Fibroblast of lung (primary cell): ENCODE measurements around the gene EDC3. TPM values are rescaled to one million over a fixed set of nuclear protein-coding genes. Genes with fewer than 3 reads are reported as not detected.

Experiments used
- DNase-seq, 2 donors: peaks; one replicate each; pipeline versions ENCODE4 v3.0.0 to v3.0.0-alpha.2; 2010; ENCODE audit warnings: low read depth in 2 of 2
- H2AFZ ChIP-seq: 2 replicates; pipeline ENCODE4 v1.5.1; 2012; ENCODE audit warnings: low read length, control low read depth, inconsistent platforms
- H3K27ac ChIP-seq: 2 replicates; pipeline ENCODE4 v1.5.1; 2011; ENCODE audit warnings: low read length, control low read depth; ENCODE audit not compliant: insufficient read depth
- H3K27me3 ChIP-seq: 2 replicates; pipeline ENCODE4 v1.5.1; 2011; ENCODE audit warnings: mild to moderate bottlenecking, low read length; ENCODE audit not compliant: control insufficient read depth, insufficient read depth
- H3K36me3 ChIP-seq: 2 replicates; pipeline ENCODE4 v1.5.1; 2011; ENCODE audit warnings: low read length; ENCODE audit not compliant: control insufficient read depth, insufficient read depth
- H3K4me1 ChIP-seq: 2 replicates; pipeline ENCODE4 v1.5.1; 2011; ENCODE audit warnings: low read length; ENCODE audit not compliant: control insufficient read depth, insufficient read depth; ENCODE audit errors: extremely low read depth
- H3K4me2 ChIP-seq: 2 replicates; pipeline ENCODE4 v1.5.1; 2011; ENCODE audit warnings: low read length, control low read depth; ENCODE audit not compliant: insufficient read depth; ENCODE audit errors: extremely low read depth
- H3K4me3 ChIP-seq, 4 experiments: fragments of 200-600 bp in 1 of 4; sonication (generic) in 1 of 4; replicated peaks in 1 of 4; 2 replicates each; pipeline ENCODE4 v1.5.1; 2011 to 2016; ENCODE audit warnings: low read length in 4 of 4, low read depth in 3 of 4, mild to moderate bottlenecking in 3 of 4, control low read depth in 2 of 4, inconsistent platforms in 1 of 4, mixed read lengths in 1 of 4; ENCODE audit not compliant: insufficient read depth in 1 of 4; ENCODE audit errors: control extremely low read depth in 1 of 4
- H3K79me2 ChIP-seq: 2 replicates; pipeline ENCODE4 v1.5.1; 2012; ENCODE audit warnings: mild to moderate bottlenecking, low read length, inconsistent platforms; ENCODE audit not compliant: control insufficient read depth, insufficient read depth
- H3K9ac ChIP-seq: 2 replicates; pipeline ENCODE4 v1.5.1; 2011; ENCODE audit warnings: mild to moderate bottlenecking, low read length, control low read depth; ENCODE audit not compliant: insufficient read depth
- H3K9me3 ChIP-seq: 2 replicates; pipeline ENCODE4 v1.5.1; 2012; ENCODE audit warnings: low read depth, low read length; ENCODE audit not compliant: control insufficient read depth, insufficient read depth
- H4K20me1 ChIP-seq: 2 replicates; pipeline ENCODE4 v1.5.1; 2011; ENCODE audit warnings: low read length; ENCODE audit not compliant: control insufficient read depth, insufficient read depth; ENCODE audit errors: extremely low read depth
- CTCF ChIP-seq, 2 donors: IDR thresholded peaks in 1 of 2; conservative IDR thresholded peaks in 1 of 2; 1 replicate in 1 of 2; 2 replicates in 1 of 2; pipeline ENCODE4 v1.5.1; 2011 to 2012; ENCODE audit warnings: low read length in 2 of 2, control low read depth in 1 of 2, inconsistent platforms in 1 of 2, low read depth in 1 of 2, mild to moderate bottlenecking in 1 of 2
- EZH2 ChIP-seq: IDR thresholded peaks from 2 replicates; pipeline ENCODE4 v1.5.1; 2012; ENCODE audit warnings: low read length, control low read depth, mild to moderate bottlenecking; ENCODE audit errors: missing control alignments
- polyA plus RNA-seq, 2 donors: library from polyadenylated mRNA; depleted of rRNA in 1 of 2; stranded (reverse) in 1 of 2; unstranded in 1 of 2; fragments of >200 nt; gene quantifications; 2 replicates each; pipeline ENCODE4 v1.2.1, GENCODE V29; 2011 to 2012; ENCODE audit warnings: missing spikeins in 1 of 2
- total RNA-seq: library from RNA; depleted of rRNA; stranded (reverse); fragments of >200 nt; gene quantifications from 2 replicates; pipeline ENCODE4 v1.2.1, GENCODE V29; 2014

Gene EDC3
- total and polyA plus RNA-seq, 2 donors (not counting 1 experiment from before 2014, with no cell fraction given), result 8.9 to 25.8 TPM

GRCh38 chr15:74593122-74593521 is 102.7 kb downstream of the EDC3 start:
- TF ChIP-seq CTCF (conservative IDR thresholded peaks at IDR 0.05 in 1 of 2, IDR thresholded peaks at IDR 0.05 in 1 of 2; ENCODE audit: low read depth in 1 of 2, low read length in 2 of 2) (no peak), EZH2 (no peak)

GRCh38 chr15:74592222-74592621 is 103.6 kb downstream of the EDC3 start:
- H3K4me2 ChIP-seq, result no peak overlapping the region
- no peak overlapping the region for H3K27ac ChIP-seq
- H3K9me3 ChIP-seq, result no peaks in the 10 kb centered on the region
- no peak overlapping the region for H2AFZ ChIP-seq
- no peaks in the 10 kb centered on the region for H3K79me2 ChIP-seq
- H3K9ac ChIP-seq, result no peak overlapping the region
- H3K36me3 ChIP-seq, result peaks cover 3% of the 10 kb centered on the region
- no peak overlapping the region for H3K4me3 ChIP-seq
- H3K4me1 ChIP-seq, result peaks cover 5% of the 10 kb centered on the region
- DNase-seq, result no peak
- H4K20me1 ChIP-seq, result no peaks in the 10 kb centered on the region
- no peaks in the 10 kb centered on the region for H3K27me3 ChIP-seq
- TF ChIP-seq EZH2 (no peak), CTCF (conservative IDR thresholded peaks at IDR 0.05 in 1 of 2, IDR thresholded peaks at IDR 0.05 in 1 of 2; ENCODE audit: low read depth in 1 of 2, low read length in 2 of 2) (no peak)

More at GRCh38 chr15:74593122-74593521, 102.7 kb downstream of the EDC3 start:
- H3K36me3 ChIP-seq, result peaks cover 3% of the 10 kb centered on the region
- no peak overlapping the region for H3K4me3 ChIP-seq
- no peak overlapping the region for H3K4me2 ChIP-seq
- no peaks in the 10 kb centered on the region for H4K20me1 ChIP-seq
- H3K27me3 ChIP-seq, result no peaks in the 10 kb centered on the region
- H3K4me1 ChIP-seq, result peaks cover 4% of the 10 kb centered on the region
- H3K27ac ChIP-seq, result no peak overlapping the region
- H3K9me3 ChIP-seq, result no peaks in the 10 kb centered on the region
- no peak for DNase-seq
- no peaks in the 10 kb centered on the region for H3K79me2 ChIP-seq
- no peak overlapping the region for H2AFZ ChIP-seq
- no peak overlapping the region for H3K9ac ChIP-seq

DNA sequence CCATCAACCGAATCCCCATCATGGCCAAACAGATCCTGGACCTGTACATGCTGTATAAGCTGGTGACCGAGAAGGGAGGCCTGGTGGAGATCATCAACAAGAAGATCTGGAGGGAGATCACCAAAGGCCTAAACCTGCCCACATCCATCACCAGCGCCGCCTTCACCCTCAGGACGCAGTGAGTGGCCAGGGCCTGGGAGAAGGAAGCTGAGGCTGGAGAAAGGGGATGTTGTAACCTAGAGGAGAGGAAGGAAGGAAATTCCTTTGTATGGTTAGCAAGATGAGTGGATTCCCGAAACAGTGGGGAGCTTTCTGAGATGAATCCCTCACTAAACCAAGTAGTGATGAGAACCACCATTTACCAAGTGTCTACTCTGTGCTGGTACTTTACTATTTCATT is 106.0 kb downstream of the EDC3 start:
- no peak overlapping the region for H3K4me3 ChIP-seq
- no peak overlapping the region for H3K27ac ChIP-seq
- DNase-seq, result no peak
- no peaks in the 10 kb centered on the region for H3K9me3 ChIP-seq
- no peaks in the 10 kb centered on the region for H4K20me1 ChIP-seq
- TF ChIP-seq EZH2, result no peak
- no peak for TF ChIP-seq CTCF (conservative IDR thresholded peaks at IDR 0.05 in 1 of 2, IDR thresholded peaks at IDR 0.05 in 1 of 2; ENCODE audit: low read depth in 1 of 2, low read length in 2 of 2)
- peaks cover 5% of the 10 kb centered on the region for H3K4me1 ChIP-seq
- no peak overlapping the region for H3K4me2 ChIP-seq
- H3K79me2 ChIP-seq, result no peaks in the 10 kb centered on the region
- H2AFZ ChIP-seq, result no peak overlapping the region
- peaks cover 3% of the 10 kb centered on the region for H3K36me3 ChIP-seq
- H3K9ac ChIP-seq, result no peak overlapping the region
- no peaks in the 10 kb centered on the region for H3K27me3 ChIP-seq
